Neural cell (in vitro differentiated cells): ENCODE measurements around the gene NELL2. TPM values are rescaled to one million over a fixed set of nuclear protein-coding genes. Genes with fewer than 3 reads are reported as not detected.

Experiments used
- H2AFZ ChIP-seq: fragments of 200-600, 300-800 bp; sonication (generic), shearing (Covaris generic); 2 replicates; pipeline ENCODE4 v1.6.0; 2014; ENCODE audit warnings: low read depth, mild to moderate bottlenecking, antibody characterized with exemption, low read length, moderate library complexity
- H3F3A ChIP-seq: fragments of 200-600 bp; shearing (Covaris generic); 2 replicates; pipeline ENCODE4 v1.6.1; 2016; ENCODE audit warnings: mild to moderate bottlenecking, moderate library complexity, mixed read lengths, antibody characterized with exemption, low read length; ENCODE audit not compliant: insufficient read depth, poor library complexity, severe bottlenecking
- H3K27ac ChIP-seq: fragments of 200-600, 300-800 bp; sonication (generic), shearing (Covaris generic); 2 replicates; pipeline ENCODE4 v1.5.1; 2014; ENCODE audit warnings: mild to moderate bottlenecking, low read length, moderate library complexity
- H3K27me3 ChIP-seq: fragments of 300-800, 200-600 bp; sonication (generic), shearing (Covaris generic); 2 replicates; pipeline ENCODE4 v1.6.0; 2014; ENCODE audit warnings: mild to moderate bottlenecking, low read depth, low read length, moderate library complexity; ENCODE audit not compliant: insufficient read depth
- H3K36me3 ChIP-seq: fragments of 300-800, 200-600 bp; sonication (generic), shearing (Covaris generic); 2 replicates; pipeline ENCODE4 v1.5.1; 2014; ENCODE audit warnings: mild to moderate bottlenecking, antibody characterized with exemption, low read length, moderate library complexity; ENCODE audit not compliant: insufficient read depth
- H3K4me2 ChIP-seq: fragments of 300-800, 200-600 bp; sonication (generic), shearing (Covaris generic); 2 replicates; pipeline ENCODE4 v1.6.0; 2014; ENCODE audit warnings: mild to moderate bottlenecking, low read length
- H3K4me3 ChIP-seq: fragments of 300-800, 200-600 bp; sonication (generic), shearing (Covaris generic); 2 replicates; pipeline ENCODE4 v1.5.1; 2014; ENCODE audit warnings: mild to moderate bottlenecking, low read length, moderate library complexity
- H3K79me2 ChIP-seq: fragments of 200-600 bp; shearing (Covaris generic); replicated peaks from 2 replicates; pipeline ENCODE4 v1.6.0; 2014; ENCODE audit warnings: mild to moderate bottlenecking, low read length, moderate library complexity; ENCODE audit not compliant: insufficient read depth
- H3K9ac ChIP-seq: fragments of 300-800, 200-600 bp; sonication (generic), shearing (Covaris generic); 2 replicates; pipeline ENCODE4 v1.6.1; 2016; ENCODE audit warnings: mild to moderate bottlenecking, low read length, mixed read lengths
- H3K9me2 ChIP-seq: fragments of 200-600 bp; shearing (Covaris generic); 2 replicates; pipeline ENCODE4 v1.6.1; 2016; ENCODE audit warnings: mild to moderate bottlenecking, low read length, mixed read lengths; ENCODE audit not compliant: insufficient read depth
- H3K9me3 ChIP-seq: fragments of 200-600, 300-800 bp; sonication (generic), shearing (Covaris generic); 2 replicates; pipeline ENCODE4 v1.6.1; 2016; ENCODE audit warnings: mild to moderate bottlenecking, mixed run types, low read length, moderate library complexity, mixed read lengths
- H4K20me1 ChIP-seq: fragments of 200-600 bp; shearing (Covaris generic); 2 replicates; pipeline ENCODE4 v1.6.1; 2016; ENCODE audit warnings: mild to moderate bottlenecking, mixed run types; ENCODE audit not compliant: insufficient read depth
- CTCF ChIP-seq: fragments of 450-650 bp; IDR thresholded peaks from 2 replicates; pipeline ENCODE4 v1.5.1; 2014; ENCODE audit warnings: antibody characterized with exemption, mild to moderate bottlenecking, moderate library complexity; ENCODE audit not compliant: poor library complexity, severe bottlenecking
- EP300 ChIP-seq: fragments of 450-650 bp; conservative IDR thresholded peaks from 2 replicates; pipeline ENCODE4 v1.6.1; 2014; ENCODE audit warnings: antibody characterized with exemption, mild to moderate bottlenecking, moderate library complexity; ENCODE audit not compliant: poor library complexity, severe bottlenecking
- EZH2 ChIP-seq: fragments of 200-600, 300-800 bp; shearing (Covaris generic), sonication (generic); IDR thresholded peaks from 2 replicates; pipeline ENCODE4 v1.6.1; 2014; ENCODE audit warnings: antibody characterized with exemption, low read length, borderline replicate concordance, mild to moderate bottlenecking; ENCODE audit not compliant: insufficient read depth, poor library complexity, severe bottlenecking
- MXI1 ChIP-seq: fragments of 450-650 bp; conservative IDR thresholded peaks from 2 replicates; pipeline ENCODE4 v1.6.1; 2014; ENCODE audit warnings: antibody characterized with exemption, mild to moderate bottlenecking; ENCODE audit not compliant: poor library complexity, severe bottlenecking
- POLR2AphosphoS5 ChIP-seq: IDR thresholded peaks from 2 replicates; pipeline ENCODE4 v1.6.1; 2012
- RAD21 ChIP-seq: fragments of 450-650 bp; conservative IDR thresholded peaks from 2 replicates; pipeline ENCODE4 v1.6.1; 2014; ENCODE audit warnings: antibody characterized with exemption, mild to moderate bottlenecking, moderate library complexity
- SMC3 ChIP-seq: fragments of 450-650 bp; conservative IDR thresholded peaks from 2 replicates; pipeline ENCODE4 v1.6.1; 2014; ENCODE audit warnings: antibody characterized with exemption, mild to moderate bottlenecking, moderate library complexity; ENCODE audit not compliant: poor library complexity
- TAF1 ChIP-seq: IDR thresholded peaks from 2 replicates; pipeline ENCODE4 v1.6.1; 2012; ENCODE audit warnings: low read depth
- polyA plus RNA-seq: library from polyadenylated mRNA; depleted of rRNA; stranded (reverse); fragments of >200 nt; gene quantifications from 2 replicates; pipeline ENCODE4 v1.2.3, GENCODE V29; 2014
- TF ChIP-seq, protein P1 (sequence below): IDR thresholded peaks from 2 replicates; pipeline ENCODE4 v1.6.1; 2012; ENCODE audit warnings: borderline replicate concordance

The NELL2 gene
- polyA plus RNA-seq, 1 donor from 2014 or later: 41.8 TPM

- Histone ChIP-seq H3K36me3 (no peaks in the 10 kb centered on the region), H2AFZ (no peak overlapping the region), H3K9me3 (peaks cover 5% of the 10 kb centered on the region), H3K9ac (no peak overlapping the region), H3K4me2 (no peak overlapping the region), H3F3A (no peaks in the 10 kb centered on the region), H3K4me3 (no peak overlapping the region), H3K27me3 (no peaks in the 10 kb centered on the region), H3K9me2 (no peaks in the 10 kb centered on the region), H4K20me1 (no peaks in the 10 kb centered on the region), H3K79me2 (peaks cover 13% of the 10 kb centered on the region), H3K27ac (no peak overlapping the region)
- TF ChIP-seq, protein P1, sequence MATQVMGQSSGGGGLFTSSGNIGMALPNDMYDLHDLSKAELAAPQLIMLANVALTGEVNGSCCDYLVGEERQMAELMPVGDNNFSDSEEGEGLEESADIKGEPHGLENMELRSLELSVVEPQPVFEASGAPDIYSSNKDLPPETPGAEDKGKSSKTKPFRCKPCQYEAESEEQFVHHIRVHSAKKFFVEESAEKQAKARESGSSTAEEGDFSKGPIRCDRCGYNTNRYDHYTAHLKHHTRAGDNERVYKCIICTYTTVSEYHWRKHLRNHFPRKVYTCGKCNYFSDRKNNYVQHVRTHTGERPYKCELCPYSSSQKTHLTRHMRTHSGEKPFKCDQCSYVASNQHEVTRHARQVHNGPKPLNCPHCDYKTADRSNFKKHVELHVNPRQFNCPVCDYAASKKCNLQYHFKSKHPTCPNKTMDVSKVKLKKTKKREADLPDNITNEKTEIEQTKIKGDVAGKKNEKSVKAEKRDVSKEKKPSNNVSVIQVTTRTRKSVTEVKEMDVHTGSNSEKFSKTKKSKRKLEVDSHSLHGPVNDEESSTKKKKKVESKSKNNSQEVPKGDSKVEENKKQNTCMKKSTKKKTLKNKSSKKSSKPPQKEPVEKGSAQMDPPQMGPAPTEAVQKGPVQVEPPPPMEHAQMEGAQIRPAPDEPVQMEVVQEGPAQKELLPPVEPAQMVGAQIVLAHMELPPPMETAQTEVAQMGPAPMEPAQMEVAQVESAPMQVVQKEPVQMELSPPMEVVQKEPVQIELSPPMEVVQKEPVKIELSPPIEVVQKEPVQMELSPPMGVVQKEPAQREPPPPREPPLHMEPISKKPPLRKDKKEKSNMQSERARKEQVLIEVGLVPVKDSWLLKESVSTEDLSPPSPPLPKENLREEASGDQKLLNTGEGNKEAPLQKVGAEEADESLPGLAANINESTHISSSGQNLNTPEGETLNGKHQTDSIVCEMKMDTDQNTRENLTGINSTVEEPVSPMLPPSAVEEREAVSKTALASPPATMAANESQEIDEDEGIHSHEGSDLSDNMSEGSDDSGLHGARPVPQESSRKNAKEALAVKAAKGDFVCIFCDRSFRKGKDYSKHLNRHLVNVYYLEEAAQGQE: no peak
- TF ChIP-seq POLR2AphosphoS5 (no peak), CTCF (no peak), EZH2 (no peak), EP300 (no peak), SMC3 (no peak), TAF1 (no peak), MXI1 (no peak), RAD21 (no peak)
These were observed 17.8 kb downstream of the NELL2 start for GRCh38 chr12:44858226-44858855.

DNA sequence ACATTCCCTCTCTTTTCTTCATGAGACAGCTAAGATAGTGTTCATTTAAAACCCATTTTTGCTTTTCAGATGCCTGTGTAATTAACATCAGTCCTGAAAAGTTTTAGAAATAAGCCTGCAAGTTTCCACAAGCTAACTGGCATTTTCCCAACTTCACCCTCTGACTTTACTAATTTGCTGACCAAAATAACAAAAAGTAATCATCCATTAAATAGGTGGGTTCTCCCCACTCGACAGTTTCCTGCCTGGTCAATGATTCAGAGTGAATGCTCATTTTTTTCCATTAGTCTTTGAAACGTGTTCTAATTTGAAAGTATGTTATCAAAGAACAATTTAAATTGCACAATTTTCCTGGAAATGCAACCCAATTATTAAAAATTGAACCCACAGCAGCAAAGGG lies 23.6 kb downstream of the NELL2 start:
- Histone ChIP-seq H3K36me3 (no peaks in the 10 kb centered on the region), H4K20me1 (no peaks in the 10 kb centered on the region), H3K4me2 (no peak overlapping the region), H3K9ac (no peak overlapping the region), H3K27ac (no peak overlapping the region), H3K9me3 (no peaks in the 10 kb centered on the region), H3F3A (no peaks in the 10 kb centered on the region), H2AFZ (no peak overlapping the region), H3K79me2 (no peaks in the 10 kb centered on the region), H3K9me2 (no peaks in the 10 kb centered on the region), H3K4me3 (no peak overlapping the region), H3K27me3 (no peaks in the 10 kb centered on the region)
- no peak for TF ChIP-seq RAD21
- no peak for TF ChIP-seq CTCF
- no peak for TF ChIP-seq EZH2
- no peak for TF ChIP-seq POLR2AphosphoS5
- TF ChIP-seq MXI1: no peak
